Fibroblast of skin of abdomen (primary cell): ENCODE measurements around the gene ZDHHC11.
"Not testable (repeated sequence)": the region's sequence is repeated elsewhere in the genome, so short reads cannot be mapped to it uniquely, and the experiment has no call there.

Experiments used
- DNase-seq: peaks from one replicate; pipeline ENCODE4 v3.0.0-alpha.2; 2013

Gene ZDHHC11

DNA sequence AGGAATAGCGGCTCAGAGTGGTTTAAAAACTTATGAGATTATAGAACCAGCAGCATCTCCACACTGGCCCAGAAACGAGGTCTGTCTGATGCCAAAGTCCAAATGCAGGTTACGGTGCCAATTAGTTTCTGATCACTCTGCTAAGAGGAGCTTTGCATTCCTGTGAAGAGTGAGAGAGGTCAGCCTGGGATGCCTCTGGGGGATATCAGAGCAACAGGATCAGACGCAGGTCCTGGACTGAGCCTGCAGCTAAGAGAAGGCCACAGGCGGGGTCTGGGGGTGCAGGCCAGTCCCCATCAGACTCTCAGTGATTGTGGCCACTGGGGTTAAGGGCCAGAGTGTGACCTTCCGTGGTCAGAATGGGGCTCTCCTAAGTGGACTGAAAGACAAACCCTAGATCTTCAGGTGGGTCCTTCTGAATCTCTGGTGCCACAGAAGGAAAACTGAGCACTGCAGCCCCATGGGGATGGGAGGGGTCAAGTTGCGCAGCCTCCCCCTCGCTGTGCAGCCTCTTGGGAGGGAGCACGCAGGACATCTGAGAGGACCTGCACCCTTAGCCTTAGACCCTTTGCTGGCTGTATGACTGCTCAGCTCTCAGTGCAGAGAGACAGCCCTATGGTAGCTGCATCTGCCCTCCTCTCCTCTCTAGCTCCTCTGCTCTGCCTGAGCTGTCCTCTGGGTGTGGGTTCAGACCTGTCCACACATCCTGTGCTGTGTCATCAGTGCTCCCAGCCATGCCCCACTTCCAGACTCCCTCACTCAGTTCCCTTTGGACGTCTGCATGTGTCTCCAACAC is 42.9 kb downstream of the ZDHHC11 start:
- not testable (repeated sequence) for DNase-seq

DNA sequence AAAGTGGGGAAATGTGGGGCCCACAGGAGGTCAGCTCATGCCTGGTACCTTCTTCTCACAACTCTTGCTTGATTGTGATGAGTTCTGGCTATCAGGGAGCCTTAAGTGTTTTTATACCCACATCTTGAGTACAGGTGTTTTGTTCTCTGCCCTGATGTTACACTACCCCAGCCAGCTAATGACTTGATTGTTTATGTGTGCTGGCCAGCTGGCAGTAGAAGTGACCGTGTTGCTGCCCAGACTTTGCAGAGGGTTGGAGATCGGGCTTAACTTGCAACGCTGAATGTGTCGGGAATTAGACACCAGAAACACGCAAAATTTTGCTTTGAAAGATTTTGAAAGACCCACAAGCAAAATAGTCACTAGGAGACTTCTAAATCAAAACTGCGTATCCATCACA is 49.3 kb downstream of the ZDHHC11 start:
- no peak for DNase-seq

DNA sequence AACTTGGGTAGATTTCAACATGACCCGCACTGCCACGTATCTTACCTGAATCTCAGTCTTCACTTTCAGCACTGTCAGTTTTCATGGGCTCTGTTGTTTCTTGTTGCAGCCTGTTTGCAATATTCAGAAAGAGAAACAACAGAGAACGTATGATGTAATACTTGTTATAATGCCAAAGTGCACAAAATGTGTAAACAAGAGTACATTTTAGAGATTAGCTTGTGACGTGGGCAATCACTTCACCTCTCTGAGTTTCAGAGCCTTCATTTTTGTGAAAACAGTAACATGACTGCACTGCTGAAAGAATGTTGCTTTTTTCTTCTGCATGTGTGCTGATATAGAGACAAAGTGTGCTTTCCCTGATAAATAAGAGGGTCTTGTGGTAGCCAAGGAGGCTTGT is 49.7 kb downstream of the ZDHHC11 start:
- not testable (repeated sequence) for DNase-seq

DNA sequence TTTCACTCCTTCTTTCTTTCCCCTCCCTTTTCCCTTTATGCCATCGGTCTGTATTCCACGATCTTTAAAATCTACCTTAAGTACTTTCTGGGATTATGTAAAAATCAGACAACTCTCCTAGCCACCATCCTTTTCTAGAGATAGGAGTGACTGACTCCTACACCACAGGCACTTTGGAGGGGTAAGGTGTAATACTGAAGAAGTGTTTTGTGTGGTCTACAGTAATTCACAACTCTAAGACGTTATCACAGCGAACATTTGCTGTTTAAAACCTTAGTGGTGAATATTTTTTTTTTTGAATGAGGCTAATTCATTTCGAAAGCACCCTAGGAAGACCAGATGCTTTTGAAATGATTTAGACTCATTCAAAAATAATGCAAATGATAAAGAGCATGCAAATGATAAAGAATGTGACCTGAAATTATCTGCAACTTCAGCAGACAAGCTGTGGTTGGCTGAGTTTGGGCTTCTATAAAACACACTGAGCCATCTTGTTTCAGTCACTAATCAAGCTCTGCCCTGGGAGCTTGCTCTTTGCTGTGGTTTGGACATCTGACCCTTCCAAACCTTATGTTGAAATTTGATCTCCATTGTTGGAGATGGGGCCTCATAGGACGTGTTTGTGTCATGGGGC is 52.2 kb downstream of the ZDHHC11 start:
- DNase-seq, result not testable (repeated sequence)

DNA sequence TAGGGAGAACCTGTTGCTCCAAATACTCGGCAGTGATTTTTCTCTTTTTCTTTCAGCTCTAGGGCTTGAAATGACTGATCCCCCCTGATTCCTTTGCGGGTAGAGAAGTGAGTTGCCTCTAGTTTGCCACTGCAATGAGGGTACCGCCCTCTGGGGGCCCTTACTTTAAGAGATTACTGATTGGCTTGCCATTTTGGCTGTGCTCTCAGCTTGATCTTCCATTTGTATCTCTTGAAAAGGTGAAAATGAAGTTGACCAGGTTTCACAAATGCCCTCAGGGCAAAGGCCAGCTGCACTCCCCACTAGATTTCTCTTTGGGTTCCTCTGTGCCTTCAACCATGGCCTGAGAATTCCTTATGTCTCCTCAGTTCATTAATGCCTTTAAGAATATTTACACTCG is 52.8 kb downstream of the ZDHHC11 start:
- DNase-seq, result not testable (repeated sequence)

DNA sequence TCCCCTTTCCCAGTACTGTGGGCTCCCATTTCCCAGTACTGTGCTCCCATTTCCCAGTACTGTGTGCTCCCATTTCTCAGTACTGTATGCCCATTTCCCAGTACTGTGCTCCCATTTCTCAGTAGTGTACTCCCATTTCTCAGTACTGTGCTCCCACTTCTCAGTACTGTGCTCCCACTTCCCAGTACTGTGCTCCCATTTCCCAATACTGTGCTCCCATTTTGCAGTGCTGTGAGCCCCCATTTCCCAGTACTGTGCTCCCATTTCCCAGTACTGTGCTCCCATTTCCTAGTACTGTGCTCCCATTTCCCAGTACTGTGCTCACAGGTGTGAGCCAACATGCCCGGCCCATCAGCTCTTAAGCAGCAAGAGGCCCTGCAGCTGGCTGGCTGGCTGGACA is 54.9 kb downstream of the ZDHHC11 start:
- DNase-seq, result not testable (repeated sequence)

DNA sequence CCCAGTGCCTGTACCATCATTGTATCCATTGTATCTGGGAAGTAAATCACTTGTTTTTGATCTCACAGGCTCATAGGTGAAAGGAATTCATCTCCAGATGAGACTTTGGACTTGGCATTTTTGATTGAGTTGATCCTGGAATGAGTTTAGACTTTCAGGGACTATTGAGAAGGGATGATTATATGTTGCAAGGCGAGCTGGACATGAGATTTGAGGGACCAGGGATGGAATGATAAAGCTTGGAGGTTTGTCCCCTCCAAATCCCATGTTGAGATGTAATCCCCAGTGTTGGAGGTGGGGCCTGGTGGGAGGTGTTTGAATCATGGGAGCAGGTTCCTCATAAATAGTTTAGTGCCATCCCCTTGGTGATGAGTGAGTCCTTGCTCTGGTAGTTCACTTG is 55.8 kb downstream of the ZDHHC11 start:
- DNase-seq, result not testable (repeated sequence)

DNA sequence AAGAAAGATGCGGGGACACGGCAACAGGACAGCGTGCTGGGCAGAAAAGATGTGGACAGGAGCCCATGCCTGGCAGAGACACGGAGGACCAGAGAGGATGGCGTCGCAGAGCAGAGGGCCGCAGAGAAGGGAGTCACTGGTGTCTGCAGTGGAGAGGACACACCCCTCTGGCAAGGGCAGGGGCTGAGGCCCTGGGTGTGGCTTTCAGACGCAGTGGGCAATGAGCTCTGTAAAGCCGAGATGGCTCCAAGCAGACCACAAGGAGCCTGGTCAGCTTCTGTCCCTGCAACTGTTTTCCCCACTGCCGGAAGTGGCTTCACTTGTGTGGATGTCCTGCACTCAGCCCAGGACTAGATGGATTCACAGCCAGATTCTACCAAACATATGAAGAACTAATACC is 62.1 kb downstream of the ZDHHC11 start:
- not testable (repeated sequence) for DNase-seq

DNA sequence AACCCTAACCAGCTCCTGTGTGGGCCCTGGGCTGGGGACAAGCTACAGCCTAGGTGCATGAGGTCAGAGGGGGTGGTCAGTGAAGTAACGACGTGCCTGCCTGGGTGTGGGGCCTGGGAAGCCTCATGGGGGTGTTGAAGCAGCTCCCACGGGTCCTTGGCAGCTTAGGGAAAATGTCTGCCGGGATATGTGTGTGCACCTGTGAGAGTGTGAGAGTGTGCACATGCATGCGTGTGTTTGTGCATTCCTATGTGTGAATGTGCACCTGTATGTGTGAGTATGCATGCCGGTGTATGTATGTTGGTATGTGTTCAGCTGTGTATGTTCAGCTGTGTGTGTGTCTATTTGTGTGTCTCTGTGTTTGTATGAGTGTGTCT is 62.9 kb downstream of the ZDHHC11 start:
- DNase-seq, result not testable (repeated sequence)

DNA sequence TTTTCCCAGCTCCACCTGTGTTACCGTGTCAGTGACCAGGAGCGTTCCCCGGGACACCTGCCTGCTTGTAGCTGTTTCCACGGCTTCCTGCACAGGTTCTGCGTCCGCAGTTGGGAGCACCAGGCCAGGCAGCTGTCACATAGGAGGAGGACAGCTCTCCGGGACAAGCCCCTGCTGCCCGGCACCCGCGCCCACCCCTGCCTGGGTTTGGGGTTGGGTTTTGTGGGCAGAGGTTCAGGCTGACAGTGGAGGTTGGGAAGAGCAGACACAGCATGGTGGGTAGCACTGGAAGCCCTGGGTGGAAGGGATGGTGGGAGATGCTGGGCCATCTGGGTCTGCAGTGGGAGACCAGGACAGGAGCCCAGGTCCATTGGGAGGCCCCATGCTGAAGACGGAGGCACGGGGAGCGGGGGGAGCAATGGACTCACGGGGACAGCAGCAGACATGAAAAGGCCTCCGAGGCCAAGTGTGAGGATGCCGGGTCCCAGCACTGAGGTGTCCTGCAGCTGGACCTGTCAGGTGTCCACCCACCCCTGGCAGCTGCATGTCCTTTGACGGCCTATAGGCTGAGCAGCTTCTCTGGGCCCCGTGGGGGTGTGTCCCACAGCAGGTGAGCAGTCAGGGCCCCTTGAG is 63.4 kb downstream of the ZDHHC11 start:
- DNase-seq, result not testable (repeated sequence)

DNA sequence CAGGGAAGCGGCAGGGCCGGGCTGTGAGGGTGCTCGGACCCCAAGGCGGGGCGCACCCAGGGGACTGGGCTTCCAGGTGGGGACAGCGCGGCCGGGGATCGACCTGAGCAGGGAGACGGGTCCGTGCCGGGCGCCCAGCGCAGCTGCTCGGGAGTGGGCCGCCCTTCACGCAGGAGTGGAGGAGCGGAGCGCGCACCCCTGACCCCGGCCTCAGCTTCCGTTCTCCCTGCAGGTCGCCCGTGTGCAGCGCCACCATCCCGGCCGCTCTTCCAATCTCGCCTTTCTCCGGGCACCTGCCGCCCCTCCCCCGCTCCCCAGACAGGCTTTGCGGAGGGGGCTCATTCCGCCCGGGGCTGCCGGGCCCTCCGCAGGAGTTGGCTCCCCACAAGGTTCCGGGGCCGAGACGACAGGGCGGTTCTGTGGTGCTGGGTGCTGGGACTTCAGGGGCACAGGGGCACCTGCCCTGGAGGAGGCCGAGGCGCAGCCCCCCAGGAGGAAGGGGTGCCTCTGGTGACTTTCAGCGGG is 65.5 kb downstream of the ZDHHC11 start:
- DNase-seq, result not testable (repeated sequence)

DNA sequence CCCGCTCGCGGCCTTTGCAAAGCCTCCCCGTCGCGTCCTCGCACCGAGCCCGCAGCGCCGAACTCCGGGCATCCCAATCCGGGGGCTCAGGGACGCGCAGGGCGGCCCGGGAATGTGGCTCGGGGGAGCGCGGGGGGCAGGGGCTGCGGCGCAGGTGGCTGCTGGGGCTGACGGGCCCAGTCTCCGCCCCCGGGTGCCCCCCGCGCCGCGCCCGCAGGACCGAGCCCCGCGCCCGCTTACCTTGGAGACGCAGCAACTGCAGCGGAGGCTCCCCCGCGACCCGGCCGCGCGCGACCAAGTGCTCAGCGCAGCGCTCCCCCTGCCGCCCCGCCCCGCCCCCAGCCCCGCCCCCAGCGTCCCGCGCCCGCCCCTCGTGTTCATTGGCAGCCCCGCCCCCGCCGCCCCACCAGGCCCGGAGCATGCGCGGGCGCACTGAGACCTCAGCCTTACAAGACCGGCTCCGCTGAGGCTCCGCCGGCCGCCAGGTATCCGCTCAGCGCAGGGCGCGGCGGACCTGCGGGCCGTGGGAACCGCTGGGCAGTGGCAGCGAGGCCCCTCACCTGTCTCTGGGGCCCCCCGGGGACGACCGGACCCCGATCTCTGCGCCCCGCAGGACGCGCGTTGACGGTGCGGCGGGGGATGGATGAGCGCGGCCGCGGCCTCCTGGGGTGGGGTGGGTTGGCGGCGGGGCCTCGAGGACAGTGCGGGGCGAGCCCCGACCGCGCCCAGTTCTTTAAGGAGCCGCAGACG is 66.2 kb downstream of the ZDHHC11 start, which contains the start of gene ZDHHC11B:
TSS of gene ZDHHC11B (minus strand) at position 302 of the 750 bp plus-strand sequence. CDS start 17,810 bp downstream, outside the sequence.
- peak; percentile 69 for DNase-seq

DNA sequence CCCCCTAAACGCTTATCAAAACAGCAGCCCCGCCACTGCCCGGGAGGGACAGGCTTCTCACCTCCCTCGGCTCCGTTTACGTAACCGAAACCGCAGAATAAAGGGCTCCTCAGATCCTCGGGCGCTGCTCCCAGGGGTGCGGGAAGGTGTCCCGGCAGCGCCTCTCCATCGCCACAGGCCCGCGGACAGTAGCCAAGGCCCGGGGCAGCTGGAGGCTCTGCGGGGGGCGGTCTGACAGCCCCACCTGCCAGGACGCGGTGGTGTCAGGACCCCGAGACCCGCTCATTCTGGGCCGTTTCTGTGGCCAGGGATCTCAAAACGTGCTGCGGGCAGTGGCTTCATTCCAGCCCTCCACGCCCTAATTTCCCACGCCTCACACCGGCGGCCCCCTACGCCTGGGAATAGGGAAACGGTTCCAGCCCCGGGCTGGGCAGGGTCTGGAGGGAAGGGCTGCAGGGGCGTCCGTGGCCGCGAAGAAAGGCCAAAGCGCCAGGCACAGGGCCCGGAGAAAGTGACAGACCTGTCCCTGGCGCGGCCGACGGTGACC is 66.8 kb downstream of the ZDHHC11 start:
- DNase-seq, result not testable (repeated sequence)

DNA sequence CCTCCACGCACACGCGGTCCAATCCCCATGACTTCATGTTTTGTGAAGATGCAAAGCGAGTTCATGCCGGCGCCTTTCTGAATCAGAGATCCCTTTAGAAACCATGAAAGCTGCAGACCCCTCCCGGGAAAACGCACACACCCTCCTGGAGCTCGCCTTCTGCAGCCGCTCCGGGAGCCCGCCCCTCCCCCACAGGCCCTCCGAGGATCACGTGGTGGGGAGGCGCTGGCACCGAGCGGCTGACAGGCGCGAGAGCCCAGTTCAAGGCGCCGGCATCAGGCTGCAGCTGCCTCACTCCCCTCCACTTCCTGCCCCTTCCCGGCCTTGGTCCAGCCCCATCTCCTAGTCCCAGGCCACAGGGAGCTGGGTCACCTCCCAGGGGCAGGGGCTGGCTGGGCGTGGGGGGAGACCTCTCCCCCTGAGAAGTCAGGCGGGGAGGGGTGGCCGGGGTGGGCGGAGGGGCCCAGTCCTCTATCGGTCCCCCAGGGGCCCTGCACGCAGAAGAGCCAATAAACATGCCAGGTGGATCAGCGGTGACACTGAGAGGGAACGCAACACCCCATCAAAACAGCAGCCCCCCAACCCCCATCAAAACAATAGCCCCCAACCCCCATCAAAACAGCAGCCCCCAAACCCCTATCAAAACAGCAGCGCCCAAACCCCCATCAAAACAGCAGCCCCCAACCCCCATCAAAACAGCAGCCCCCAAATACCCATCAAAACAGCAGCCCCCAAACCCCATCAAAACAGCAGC is 67.6 kb downstream of the ZDHHC11 start:
- DNase-seq, result not testable (repeated sequence)

DNA sequence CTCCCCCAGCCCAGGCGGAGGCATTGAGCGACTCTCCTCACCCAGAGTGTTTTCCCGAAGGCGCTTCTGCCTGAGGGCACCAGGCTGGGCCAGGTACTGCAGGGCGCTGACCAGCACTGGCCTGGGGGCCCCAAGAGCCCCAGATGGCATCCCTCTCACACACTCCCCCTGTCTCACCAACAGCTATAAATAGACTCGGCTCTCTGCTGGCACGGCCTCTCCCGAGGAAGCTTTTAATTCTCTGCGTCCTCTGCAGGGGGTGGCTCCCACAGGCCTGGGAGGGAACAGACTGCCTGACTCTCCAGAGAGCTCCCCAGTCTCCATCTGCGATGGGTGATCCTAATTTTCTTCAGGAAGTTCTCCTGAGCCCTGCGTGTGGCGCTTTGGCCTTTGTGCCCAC is 68.4 kb downstream of the ZDHHC11 start:
- not testable (repeated sequence) for DNase-seq

DNA sequence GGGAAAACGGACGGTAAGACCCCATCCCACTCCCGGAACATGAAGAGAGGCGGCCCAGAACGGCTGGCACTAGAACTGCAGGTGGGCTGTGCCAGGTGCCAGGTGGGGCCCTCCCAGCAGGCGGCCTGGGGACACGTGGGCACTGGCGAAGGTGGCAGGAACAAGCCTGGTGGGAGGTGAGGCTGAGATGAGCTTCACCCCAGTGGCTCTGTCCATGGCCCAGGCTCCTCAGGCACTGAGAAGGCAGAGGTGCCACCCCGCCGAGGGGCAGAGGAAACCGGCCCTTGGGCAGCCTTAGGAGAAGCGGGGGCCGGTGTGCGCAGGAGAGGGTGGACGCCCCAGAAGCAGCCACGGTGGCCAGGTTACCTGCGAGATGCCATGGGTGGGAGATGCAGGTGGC is 70.2 kb downstream of the ZDHHC11 start:
- not testable (repeated sequence) for DNase-seq

DNA sequence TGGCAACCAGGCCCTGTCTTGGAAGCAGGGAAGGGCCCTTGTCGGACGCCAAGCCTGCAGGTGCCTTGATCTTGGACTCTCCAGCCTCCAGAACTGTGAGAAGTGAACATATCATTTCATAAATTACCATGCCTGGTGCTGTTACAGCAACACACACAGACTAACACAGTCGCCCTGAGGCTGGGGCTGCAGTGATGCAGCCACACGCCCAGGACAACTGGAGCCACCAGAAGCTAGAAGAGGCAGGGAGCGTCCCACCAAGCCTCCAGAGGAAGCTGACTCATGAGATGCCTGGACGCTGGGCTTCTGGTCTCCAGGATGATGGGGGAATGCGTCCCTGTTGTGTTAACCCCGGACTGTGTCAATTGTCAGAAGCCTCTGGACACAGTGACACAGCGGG is 71.8 kb downstream of the ZDHHC11 start:
- DNase-seq, result not testable (repeated sequence)

DNA sequence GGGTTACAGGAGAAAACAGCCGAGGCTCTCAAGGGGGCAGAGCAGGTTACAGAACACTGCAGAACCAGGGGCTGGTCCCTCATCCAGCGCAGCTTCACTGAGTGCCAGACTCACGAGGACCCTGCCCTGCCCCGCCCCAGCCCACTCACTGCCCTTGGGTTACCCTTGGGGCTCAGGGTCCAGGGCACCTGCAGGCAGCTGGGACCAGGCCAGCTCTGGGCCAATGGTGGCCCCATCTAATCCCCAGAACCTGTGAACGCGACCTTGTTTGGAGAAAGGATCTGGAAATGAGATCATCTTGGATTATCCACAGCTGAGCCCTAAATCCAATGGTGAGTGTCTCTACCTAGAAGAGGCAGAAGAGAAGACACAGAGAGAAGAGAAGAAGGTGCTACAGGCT is 72.4 kb downstream of the ZDHHC11 start:
- not testable (repeated sequence) for DNase-seq

DNA sequence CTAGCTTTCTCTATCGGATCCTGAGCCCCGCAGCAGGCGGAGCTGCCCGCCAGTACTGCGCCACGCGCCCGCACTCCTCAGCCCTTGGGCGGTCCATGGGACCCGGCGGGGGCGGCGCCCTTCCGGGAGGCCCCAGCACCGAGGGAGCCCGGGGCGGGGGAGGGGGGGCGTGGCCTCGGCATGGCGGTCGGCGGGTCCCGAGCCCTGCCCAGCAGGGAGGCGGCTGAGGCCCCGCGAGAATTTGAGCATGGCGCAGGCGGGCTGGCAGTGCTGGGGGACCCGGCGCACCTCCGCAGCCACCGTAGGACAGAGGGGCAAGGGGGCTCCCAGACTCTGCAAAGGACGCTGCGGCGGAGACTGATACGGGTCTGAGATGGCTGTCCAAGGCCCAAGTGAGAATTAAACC is 73.0 kb downstream of the ZDHHC11 start:
- no peak for DNase-seq

DNA sequence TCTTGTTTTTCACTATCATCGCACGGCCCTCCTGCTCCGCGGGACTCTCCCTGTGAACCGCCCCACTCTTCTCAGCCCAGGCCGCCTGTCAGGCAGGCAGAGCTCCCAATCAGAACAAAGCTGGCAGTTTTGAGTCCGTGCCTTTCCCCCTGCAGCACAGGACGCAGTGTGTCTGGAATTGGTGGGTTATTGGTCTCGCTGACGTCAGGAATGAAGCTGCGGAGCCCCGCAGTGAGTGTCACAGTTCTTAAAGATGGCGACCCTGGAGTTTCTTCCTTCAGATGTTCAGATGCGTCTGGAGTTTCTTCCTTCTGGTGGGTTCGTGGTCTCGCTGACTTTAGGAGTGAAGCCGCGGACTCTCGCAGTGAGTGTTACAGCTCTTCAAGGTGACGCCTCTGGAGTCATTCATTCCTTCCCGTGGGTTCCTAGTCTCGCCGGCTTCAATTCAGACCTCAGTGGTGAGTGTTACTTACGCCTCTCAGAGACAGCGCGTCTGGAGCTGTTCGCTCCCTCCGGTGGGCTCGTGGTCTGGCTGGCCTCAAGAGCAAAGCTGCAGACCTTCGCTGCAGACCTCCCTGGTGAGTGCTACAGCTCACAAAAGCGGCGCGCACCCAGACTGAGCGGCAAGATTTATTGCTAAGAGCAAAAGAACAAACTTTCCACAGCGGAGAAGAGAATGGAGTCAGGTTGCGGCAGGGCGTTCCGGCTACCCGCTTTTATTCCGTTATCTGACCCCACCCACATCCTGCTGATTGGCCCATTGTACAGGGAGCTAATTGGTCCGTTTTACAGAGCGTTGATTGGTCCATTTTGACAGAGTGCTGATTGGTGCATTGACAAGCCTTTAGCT is 73.7 kb downstream of the ZDHHC11 start:
- DNase-seq, result no peak
